Ovary (tissue), 3 donors: Measurements from ENCODE around the gene IGSF9B.

Experiments used
- EP300 ChIP-seq: sonication (generic); formaldehyde crosslinking; IDR thresholded peaks from one replicate; pipeline ENCODE4 v1.6.1; 2017; ENCODE audit warnings: antibody characterized with exemption
- POLR2A ChIP-seq: fragments of 450-650 bp; IDR thresholded peaks from one replicate; pipeline ENCODE4 v1.6.1; 2017; ENCODE audit warnings: antibody characterized with exemption, mild to moderate bottlenecking, moderate library complexity
- TF ChIP-seq, protein P1 (sequence below), 3 donors: fragments of 450-650 bp in 2 of 3; fragments of 200-600 bp in 1 of 3; IDR thresholded peaks; one replicate each; pipeline versions ENCODE4 v1.5.1 to v1.8.0; 2016 to 2022; ENCODE audit warnings: antibody characterized with exemption in 3 of 3, mild to moderate bottlenecking in 1 of 3
- donor health status: DM: no; HTN: no; CAD: no.

DNA sequence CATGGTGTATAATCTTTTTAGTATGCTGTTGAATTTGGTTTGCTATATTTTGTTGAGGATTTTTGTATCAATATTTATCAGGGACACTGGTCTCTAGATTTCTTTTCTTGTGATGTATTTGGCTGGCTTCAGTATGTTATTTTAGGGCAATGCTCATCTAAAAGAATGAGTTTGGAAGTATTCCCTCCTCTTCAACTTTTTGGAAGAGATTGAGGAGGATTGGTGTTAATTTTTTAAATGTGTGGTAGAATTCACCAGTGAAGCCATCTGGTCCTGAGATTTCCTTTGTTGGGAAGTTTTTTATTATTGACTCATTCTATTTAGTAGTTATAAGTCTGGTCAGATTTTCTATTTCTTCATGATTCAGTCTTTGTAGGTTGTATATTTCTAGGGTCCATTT lies 89.3 kb downstream of the IGSF9B start:
- TF ChIP-seq, protein P1, sequence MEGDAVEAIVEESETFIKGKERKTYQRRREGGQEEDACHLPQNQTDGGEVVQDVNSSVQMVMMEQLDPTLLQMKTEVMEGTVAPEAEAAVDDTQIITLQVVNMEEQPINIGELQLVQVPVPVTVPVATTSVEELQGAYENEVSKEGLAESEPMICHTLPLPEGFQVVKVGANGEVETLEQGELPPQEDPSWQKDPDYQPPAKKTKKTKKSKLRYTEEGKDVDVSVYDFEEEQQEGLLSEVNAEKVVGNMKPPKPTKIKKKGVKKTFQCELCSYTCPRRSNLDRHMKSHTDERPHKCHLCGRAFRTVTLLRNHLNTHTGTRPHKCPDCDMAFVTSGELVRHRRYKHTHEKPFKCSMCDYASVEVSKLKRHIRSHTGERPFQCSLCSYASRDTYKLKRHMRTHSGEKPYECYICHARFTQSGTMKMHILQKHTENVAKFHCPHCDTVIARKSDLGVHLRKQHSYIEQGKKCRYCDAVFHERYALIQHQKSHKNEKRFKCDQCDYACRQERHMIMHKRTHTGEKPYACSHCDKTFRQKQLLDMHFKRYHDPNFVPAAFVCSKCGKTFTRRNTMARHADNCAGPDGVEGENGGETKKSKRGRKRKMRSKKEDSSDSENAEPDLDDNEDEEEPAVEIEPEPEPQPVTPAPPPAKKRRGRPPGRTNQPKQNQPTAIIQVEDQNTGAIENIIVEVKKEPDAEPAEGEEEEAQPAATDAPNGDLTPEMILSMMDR (IDR thresholded peaks at IDR 0.05), result no peak
- TF ChIP-seq EP300 (no peak), POLR2A (no peak)
